ENCODE data around the gene DLX2.
"Not testable (repeated sequence)": the region's sequence is repeated elsewhere in the genome, so short reads cannot be mapped to it uniquely, and the experiment has no call there.

The DLX2 gene

DNA sequence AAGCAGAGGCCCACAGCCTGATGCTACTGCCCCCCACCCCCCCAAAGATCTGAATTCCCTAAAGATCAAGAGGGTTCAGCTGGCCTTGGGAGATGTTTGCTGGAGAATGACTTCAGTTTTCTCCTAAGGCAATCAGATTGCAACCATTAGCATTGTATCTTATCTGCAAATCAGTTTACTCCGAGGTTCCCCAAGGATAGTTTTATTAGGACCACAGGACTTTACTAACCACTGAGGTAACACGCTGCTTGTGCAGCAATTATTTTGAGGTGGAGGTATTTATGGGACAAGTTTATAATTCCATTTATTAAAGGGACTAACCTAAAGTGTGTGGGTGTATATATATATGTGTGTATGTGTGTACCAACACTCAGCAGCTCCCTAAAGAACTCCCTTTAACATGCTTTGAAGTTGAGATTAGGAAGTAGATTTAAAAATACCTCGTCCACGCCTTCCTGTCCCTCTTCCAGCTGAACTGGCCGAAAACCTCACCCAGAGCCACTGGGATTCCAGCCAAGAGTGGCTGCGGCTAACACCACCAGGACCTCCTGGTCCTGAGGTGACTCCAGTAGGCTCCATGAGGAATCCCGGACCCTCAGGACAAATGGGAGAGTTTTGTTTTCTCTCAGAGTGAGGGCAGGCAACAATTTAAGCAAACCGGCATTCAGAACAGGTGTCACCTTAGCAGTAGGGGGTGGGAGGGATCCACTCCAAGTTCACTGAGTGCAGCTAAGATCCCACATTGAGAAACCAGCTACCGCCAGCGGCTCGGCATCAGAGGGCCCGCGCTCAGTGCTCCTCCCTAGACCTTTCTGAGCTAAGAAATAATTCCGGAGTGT lies 20.4 kb downstream of the DLX2 start:
- DNase-seq, result no peak

DNA sequence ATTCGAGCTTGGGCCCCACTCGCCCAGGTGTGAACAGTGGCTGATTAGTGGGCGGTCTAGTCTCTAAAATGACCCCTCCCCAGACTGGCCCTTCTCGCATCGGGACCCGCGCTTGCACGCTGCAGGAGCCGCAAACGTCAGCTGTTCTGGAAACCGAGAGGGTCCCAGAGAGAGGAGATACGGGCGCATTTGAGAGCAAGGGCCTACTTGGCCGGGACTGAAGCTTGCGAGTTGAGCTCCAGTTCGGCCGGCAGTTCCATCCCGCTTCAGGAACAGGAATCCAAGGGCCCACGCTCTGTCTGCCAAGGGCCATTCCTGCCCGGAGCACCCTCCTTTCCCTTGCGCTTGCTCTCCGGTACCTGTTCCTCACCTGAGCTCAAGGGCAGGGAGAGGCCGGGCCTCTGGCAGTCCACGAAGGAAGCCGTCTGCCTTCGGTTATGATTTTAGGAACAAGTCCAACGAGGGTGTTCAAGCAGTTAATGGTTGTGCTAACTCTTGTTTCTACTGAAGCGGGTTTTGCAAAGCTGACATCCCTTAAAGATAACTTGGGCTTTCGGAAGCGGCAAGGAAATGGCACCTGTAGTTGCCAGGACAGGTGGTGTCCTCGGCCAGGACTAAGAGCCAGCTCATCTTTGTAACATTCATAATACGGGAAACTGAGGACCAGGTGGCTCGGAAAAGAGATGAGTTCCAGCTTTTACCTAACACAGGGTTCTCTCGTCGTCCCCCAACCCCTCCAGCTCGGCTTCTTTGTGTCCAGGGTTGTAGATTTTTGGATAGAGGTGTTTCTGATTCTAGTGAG lies 21.3 kb downstream of the DLX2 start:
- DNase-seq, result no peak

DNA sequence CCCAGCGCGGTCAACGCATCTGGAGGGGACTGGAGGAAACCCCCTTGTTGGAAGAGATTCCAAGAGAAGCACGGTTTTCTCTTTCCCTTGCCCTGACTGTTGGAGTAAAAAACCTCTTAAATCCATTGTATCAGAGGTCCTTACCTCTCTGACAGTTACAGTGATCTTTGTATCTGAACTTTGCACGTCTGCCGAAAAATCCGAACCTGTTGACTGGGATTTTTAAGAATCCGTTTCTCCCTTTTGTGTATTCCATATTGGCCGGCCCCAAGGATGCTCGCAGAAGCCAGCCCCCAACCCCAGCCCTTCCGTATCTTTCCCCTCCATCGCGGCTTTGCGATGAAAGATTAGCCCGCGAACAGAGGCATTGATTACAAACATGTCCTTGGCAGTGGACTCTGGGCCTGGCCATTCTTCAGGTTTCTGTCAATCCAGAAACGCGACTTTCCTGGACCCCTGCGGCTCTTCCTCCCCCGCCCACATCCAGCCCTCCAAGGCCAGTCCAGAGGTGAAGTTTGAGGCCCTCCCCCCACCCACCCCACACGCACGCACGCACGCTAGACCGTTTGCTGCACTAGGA lies 22.0 kb downstream of the DLX2 start:
- DNase-seq, result no peak

DNA sequence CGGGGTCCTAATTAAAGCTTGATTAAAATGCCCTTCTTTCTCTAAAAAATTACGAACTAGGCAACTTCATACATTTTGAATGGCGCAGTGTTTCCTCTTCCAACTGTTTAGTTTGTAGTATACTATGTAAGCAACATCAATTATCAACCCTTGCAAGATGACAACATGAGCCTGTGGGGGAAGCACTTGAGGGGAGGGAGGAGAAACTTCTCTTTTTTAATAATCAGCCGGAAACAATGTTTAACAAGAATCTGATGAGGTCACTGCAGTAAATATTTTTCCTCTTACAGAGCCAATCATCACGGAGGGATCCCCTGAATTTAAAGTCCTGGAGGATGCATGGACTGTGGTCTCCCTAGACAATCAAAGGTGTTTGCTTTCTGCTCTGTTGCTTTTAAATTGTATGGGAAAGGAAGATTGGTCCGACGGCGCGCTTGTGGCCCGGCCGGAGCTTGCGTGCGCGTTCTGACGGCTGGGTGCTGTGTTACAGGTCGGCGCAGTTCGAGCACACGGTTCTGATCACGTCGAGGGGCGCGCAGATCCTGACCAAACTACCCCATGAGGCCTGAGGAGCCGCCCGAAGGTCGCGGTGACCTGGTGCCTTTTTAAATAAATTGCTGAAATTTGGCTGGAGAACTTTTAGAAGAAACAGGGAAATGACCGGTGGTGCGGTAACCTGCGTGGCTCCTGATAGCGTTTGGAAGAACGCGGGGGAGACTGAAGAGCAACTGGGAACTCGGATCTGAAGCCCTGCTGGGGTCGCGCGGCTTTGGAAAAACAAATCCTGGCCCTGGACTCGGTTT lies 22.7 kb downstream of the DLX2 start:
- DNase-seq, result peak; percentile 78 to 82

DNA sequence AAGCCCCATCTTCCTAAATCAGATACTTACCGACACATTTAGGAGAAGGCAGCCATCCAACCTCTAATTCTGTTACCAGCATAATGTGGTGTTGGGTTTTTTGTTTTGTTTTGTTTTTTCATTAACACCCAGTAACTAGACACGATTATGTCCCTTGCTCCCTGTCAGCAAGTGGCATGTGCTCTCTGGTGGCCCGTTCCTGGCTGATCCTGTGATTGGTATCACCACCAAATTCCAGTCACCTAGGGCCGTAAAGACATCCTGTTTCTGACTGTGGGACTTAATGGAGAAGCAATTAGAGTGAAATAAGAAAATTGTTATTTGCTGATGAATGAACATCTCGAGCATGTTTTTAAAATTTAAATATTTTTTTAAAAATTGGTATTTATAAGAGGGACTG lies 23.3 kb downstream of the DLX2 start:
- DNase-seq, result no peak

DNA sequence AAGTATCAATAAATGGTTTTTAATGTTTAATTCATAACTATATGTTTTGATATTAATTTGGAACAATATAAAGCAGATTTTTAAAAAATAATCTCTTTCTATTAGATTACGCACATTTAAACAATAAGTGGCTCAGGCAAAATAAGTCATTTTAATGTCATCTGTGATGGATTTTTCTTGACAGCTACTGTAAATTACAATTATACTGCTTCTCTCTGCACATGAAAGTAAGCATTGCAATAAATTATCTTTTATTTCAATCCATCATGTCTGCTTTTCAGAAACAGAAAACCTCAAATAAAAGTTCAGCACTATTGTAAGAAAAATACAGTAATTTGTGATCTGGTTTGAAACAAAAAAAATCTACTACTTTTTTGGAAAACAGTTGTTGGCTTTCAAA lies 28.4 kb downstream of the DLX2 start:
- DNase-seq, result no peak

DNA sequence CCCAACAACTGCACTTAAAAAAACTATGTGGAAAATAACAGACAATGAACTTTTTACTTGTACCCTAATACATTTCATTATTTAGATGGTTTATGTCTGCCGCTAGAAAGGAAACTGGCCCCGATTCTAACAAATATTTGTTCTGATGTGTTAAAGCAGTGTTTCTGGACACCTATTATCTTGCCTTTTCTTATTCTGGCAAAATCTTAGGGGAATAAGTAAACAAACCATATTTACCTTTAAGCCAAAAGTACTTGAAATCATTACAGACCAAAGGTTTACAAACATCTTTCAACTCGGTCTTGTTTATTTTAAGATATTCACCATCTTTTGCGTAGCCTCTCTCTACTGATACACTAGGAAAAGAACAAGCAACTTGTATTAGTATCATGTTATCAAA lies 29.2 kb downstream of the DLX2 start:
- no peak for DNase-seq

DNA sequence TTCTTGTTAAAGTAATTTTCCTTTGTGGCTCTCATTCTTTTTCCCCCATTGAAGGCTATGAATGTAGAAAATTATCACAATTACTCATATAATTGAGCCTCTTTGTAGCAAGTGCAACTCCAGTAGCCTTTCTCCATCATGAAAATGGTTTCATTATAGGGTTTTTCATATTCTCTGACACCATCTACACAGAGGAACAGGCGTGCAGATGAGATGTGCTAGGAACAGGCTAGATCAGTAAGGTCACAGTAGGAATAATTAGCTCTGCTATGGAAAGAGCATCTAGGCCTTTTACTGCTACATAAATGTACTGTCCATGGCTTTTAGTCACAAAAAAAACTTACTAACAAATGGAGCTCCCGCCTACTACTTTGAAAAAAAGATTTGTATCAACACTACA lies 30.0 kb downstream of the DLX2 start:
- DNase-seq, result no peak

DNA sequence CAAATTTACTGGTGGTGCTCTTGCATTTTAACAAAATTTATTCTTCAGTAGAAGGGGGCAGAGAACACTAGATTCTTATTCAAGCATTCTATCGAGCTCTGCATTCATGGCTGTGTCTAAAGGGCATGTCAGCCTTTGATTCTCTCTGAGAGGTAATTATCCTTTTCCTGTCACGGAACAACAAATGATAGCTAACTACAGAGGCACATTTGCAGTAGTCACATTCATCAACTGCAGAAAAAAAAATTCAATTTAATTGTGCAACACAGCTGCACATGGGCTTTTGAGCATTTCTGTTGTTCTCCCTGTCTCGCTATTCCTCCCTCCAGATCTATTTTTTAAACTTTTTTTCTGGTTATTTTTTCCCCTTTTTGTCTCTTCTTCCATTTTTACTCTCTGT lies 30.4 kb downstream of the DLX2 start:
- DNase-seq, result no peak

DNA sequence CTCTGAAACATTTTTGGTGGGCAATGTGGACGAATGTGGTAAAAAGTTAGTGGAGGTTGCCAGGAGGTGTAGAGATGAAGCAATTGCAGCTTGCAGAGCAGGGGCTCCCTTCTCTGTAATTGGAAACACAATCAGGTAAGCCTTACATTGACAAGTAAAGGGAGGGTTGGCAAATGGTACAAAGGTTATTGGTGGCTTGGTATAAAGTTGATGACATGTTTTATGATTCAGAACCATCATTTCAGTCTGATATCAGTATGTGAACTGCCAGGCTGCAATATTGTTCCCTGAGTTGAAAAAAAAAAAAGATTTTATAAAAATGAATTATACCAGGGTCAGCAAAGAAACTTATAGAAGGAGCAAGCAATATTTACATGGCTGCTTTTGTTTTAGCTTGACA lies 31.8 kb downstream of the DLX2 start:
- no peak for DNase-seq

DNA sequence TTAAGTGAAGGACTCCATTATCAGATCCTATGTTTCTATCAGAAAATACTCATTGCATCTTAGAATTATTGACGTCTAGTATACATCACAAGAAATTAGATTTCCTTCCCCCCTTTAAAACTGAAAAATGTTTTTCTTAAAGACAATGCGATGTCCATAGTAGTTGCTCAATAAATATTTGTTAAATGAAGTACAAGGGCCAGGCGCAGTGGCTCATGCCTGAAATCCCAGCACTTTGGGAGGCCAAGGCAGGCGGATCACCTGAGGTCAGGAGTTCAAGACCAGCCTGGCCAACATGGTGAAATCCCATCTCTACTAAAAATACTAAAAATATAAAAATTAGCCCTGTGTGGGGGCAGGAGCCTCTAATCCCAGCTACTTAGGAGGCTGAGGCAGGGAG lies 34.8 kb downstream of the DLX2 start:
- DNase-seq, result not testable (repeated sequence)

DNA sequence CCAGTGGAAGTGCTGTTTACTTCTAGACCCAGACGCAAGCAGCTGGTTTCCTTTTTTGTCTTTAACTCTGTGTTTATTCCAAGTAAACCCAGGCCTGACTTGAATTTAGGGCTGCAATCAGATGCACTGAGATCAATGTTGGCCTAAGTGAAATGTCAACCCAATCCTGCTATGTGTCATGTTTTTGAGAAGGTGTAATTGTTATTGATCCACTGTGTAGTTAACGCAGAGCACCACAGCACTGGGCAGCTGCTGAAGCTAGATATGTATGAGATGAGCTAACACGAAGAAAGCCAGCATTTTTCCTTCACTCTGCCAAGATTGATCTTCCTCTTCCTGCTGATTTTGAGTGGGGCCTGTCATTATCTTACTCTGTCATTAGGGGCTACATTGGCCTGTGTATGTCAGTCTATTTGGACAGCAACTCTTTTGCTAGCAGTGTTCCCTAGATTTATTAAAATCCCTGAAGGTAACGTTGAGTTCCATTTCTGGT lies 36.3 kb downstream of the DLX2 start:
- no peak for DNase-seq

DNA sequence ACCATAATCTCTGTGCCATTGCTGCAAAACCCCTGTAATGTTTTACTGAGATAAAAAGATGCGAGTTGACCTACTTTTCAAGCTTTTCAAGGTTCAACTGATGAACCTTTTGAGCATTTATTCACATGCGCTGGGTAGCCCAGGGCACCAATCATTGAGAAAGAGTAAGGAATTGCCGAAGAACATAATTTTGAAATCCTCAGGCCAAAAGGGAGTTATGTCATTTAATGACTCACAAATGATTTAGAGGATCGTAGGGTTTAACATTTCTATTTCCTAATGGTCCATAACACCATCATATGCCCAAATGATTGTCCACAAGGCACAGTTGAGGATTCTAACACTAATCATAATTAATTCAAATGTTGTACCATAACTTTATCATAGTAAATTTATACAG lies 37.6 kb downstream of the DLX2 start:
- peak; percentile 75 to 82 for DNase-seq

DNA sequence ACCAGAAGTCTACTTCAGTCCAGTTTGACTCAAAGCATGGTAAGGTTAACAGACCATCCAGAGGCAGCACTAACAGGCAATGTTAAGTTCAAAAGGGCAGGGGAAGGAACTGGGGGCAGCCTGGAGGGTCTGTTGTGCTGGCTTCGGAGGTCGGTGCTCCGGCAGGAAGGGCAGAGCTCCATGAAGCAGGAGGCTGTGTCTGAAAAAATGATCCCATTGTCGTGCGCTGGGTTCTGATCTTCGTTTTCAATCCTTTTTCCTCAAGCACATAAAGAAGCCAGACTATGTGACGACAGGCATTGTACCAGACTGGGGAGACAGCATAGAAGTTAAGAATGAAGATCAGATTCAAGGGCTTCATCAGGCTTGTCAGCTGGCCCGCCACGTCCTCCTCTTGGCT lies 39.3 kb downstream of the DLX2 start:
- no peak for DNase-seq

DNA sequence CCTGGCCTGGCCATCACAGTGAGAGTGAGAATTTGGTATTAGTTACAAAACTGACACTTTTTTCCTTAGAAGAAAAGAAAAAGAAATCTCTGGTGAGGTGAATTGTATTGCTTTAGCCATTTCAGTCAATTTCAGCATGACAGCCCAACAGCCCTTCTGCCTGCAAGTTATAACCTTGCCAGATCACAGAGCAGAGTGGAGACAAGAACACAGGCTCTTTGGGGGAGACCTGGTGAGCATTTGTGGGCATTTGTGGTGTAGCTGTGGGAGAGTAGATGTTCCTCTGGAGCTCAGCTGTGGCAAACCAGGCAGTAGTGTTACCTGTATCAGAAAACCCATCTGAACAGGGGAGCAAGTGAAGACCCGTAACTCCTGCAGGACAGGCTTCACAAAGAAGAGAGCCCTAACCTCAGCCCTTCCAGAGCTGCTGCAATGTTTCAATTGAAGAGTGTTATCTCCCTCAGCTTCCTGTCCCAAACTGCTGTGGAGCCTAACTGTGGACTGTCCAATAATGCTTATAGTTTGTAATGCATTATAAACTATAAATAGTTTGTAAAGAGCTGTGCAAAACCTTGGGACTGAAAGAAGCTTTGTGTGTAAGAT lies 40.2 kb downstream of the DLX2 start:
- DNase-seq, result no peak

DNA sequence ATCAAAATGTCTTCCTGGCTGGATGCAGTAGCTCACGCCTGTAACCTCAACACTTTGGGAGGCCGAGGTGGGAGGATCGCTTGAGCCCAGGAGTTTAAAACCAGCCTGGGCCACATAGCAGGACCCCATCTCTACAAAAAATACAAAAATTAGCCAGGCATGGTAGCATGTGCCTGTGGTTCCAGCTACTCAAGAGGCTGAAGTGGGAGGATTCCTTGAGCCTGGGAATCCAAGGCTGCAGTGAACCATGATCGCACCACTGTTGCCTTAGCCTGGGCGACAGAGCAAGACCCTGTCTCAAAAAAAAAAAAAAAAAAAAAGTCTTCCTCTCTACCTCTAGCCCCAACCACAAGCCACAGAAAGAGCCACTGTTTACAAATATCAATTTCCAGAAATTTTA lies 42.6 kb downstream of the DLX2 start:
- not testable (repeated sequence) for DNase-seq

DNA sequence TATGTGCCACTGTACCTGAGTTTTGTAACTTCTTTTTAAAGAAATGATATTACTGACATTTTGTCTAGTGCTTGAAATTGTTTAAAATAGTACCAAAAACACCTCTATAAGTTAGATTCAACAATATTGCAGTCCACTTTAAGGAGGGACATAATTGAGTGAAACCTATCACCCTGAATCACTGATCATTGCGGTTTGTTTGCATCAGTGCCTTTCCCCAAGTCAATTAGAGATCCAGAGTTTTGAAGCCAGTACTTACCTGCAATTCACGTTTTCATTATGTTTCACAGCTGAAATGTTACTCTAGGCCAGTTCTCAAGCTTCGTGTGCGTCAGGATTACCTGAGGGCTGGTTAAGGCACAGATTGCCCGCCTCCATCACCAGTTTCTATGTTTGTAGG lies 44.0 kb downstream of the DLX2 start:
- no peak for DNase-seq

DNA sequence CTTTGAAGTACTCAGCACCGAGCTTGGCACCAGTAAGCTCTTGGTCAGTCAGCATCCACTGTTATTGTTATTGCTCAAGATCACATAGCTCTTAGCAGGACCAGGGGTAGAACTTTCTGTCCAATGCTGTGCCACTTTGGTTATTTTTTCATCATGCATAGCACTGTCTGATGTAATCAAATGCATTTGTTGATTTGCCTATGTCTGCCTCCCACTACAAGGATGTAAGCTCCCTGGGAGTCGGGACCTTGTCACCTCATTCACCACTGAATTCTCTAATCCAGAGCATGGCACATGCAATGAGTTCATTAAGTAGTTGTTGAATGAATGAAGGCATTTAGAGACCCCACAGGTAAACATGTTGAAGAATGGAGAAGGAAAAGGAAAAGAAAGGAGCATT lies 46.4 kb downstream of the DLX2 start:
- no peak for DNase-seq

DNA sequence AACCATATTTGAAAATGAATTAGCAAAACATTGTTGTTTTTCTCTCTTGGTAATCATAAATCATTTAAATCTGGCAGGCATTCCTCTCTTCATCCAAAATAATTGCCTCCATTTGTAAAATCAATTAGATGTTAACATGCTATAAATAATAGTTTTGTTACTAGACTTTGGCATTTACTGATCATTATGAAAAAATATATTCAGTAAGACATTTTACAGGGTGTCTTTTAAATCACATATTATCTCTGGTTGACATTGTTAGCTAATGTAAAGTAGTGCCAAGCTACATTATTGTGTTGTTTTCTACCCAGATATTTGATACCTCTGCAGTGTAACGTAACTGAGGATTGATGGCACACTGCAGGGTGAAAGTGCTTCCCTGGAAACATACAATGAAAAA lies 49.2 kb downstream of the DLX2 start:
- no peak for DNase-seq

DNA sequence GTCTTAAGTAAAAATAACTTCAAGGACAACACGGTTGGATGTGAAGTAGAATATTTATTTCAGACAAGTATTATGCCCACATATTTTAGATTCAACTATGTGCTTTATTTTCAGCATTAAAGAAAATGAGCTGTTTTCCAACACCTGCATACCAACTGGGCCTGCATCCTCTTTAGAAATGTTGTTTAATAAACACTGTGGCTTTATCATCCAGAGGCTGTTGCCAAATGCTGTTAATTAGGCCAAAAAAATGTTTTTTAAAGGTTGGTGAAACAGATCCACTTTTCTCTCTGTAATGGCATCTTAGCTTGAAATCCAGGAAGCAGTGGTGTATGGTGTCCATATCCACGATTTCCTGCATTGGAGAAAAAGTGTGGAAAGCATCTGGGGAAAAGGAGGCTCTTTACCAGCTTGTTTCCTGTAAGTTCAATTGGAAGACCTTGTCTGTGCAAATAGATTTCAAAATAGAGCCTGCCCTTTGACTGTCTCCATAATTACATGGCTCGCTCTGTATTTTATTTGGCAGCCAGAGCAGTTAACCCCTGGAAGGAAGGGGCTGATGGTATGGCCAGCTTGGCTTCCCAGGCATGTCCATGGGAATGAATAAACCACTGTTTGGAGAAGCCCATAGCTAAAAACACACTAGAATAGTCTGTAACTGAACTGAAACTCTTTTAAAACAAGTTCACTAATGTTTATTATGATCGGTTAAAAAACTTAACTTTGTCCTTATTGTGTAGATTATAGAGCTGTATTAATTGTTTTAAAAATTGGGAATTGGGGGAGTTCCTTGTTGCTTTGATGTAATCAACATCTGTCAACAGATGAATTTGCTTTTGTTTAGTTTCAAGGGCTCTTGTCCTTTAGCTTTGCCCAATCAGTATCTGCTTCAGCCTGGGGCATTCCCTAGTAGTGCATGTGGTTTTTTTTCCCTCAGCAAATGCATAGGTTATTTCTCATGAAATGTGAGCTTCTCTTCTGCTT lies 50.4 kb downstream of the DLX2 start:
- DNase-seq, result no peak

DNA sequence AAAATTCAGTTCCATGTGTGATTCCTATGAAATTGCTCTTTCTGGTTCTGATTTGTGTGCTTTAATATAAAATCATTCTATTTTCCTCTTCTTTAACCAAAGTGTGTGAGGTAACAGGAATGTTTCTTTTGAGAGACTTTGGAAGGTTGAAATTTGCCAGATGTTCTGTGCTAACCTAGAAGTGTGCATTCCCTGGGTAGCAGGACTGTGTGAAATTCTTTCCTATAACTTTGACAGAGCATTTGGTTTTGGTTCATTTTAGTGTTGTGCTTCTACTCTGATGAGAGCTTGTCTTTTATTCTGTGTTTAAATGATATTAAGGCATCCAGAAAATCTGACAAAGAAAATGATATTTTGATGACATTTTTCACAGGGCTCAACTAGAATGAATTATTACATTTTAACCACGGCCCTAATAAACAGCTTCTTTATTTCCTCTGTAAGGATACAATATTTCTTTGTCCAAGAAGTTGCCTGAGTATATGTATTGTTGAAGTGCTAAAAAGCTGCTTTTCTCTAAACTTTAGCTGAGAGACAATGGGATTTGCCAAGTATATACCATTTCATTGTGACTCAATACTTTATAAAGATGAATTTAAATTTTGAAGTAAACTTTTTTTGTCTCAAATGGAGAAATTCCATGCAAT lies 52.1 kb downstream of the DLX2 start:
- DNase-seq, result no peak

Data from inflammatory macrophage treated with lipopolysaccharide for 1 hour (primary cell).